GM12865 (cell line): Measurements from ENCODE around the gene PLXNB2.

ENCODE experiments used
- DNase-seq: peaks from one replicate; pipeline ENCODE4 v3.0.0; 2010; ENCODE audit warnings: low read depth
- H3K4me3 ChIP-seq: 2 replicates; pipeline ENCODE4 v1.5.1; 2011; ENCODE audit warnings: mild to moderate bottlenecking, low read depth, low read length, control low read depth
- TF ChIP-seq, protein P1 (sequence below): IDR thresholded peaks from 2 replicates; pipeline ENCODE4 v1.5.1; 2011; ENCODE audit warnings: low read length, control low read depth, low read depth, inconsistent platforms; ENCODE audit not compliant: insufficient read depth; ENCODE audit errors: missing control alignments

PLXNB2 gene

GRCh38 chr22:50253046-50253915, 54.2 kb downstream of the PLXNB2 start:
- H3K4me3 ChIP-seq: no peak overlapping the region
- TF ChIP-seq, protein P1, sequence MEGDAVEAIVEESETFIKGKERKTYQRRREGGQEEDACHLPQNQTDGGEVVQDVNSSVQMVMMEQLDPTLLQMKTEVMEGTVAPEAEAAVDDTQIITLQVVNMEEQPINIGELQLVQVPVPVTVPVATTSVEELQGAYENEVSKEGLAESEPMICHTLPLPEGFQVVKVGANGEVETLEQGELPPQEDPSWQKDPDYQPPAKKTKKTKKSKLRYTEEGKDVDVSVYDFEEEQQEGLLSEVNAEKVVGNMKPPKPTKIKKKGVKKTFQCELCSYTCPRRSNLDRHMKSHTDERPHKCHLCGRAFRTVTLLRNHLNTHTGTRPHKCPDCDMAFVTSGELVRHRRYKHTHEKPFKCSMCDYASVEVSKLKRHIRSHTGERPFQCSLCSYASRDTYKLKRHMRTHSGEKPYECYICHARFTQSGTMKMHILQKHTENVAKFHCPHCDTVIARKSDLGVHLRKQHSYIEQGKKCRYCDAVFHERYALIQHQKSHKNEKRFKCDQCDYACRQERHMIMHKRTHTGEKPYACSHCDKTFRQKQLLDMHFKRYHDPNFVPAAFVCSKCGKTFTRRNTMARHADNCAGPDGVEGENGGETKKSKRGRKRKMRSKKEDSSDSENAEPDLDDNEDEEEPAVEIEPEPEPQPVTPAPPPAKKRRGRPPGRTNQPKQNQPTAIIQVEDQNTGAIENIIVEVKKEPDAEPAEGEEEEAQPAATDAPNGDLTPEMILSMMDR: no peak
- no peak for DNase-seq

GRCh38 chr22:50252082-50253045, 55.1 kb downstream of the PLXNB2 start:
- peak; percentile 72 for DNase-seq
- TF ChIP-seq, protein P1: peak; percentile 69
- no peak overlapping the region for H3K4me3 ChIP-seq

DNA sequence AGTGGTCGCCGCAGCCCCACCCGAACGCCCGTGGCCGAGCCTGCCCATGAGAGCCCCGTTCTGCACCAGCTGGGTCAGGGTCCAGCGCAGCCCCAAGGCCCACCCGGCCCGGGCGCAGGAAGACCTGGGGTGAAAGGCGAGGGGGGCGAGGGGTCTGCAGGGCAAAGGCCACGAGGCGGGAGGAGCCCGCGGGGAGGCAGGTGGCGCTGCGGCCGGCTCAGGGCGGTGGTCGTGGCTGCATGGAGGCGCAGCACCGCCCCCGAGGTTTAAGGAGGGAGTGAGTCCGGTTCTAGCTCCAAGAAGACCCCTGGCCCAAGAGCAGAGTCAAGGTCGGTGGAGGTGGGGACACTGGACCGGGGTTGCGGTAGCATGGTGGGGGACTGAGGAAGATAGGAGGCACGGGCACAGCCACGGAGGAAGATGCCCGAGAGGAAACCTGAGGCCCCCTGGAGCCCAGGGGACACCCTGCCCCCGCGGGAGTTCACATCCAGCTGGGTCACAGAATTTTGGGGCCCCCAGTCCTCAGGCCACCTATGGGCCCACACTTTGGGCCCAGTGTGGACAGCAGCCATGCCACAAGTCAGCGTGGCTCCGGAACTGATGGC, 55.9 kb downstream of the PLXNB2 start:
- TF ChIP-seq, protein P1: no peak
- H3K4me3 ChIP-seq: no peak overlapping the region; the same call in 1 of the 2 replicates
- no peak for DNase-seq

DNA sequence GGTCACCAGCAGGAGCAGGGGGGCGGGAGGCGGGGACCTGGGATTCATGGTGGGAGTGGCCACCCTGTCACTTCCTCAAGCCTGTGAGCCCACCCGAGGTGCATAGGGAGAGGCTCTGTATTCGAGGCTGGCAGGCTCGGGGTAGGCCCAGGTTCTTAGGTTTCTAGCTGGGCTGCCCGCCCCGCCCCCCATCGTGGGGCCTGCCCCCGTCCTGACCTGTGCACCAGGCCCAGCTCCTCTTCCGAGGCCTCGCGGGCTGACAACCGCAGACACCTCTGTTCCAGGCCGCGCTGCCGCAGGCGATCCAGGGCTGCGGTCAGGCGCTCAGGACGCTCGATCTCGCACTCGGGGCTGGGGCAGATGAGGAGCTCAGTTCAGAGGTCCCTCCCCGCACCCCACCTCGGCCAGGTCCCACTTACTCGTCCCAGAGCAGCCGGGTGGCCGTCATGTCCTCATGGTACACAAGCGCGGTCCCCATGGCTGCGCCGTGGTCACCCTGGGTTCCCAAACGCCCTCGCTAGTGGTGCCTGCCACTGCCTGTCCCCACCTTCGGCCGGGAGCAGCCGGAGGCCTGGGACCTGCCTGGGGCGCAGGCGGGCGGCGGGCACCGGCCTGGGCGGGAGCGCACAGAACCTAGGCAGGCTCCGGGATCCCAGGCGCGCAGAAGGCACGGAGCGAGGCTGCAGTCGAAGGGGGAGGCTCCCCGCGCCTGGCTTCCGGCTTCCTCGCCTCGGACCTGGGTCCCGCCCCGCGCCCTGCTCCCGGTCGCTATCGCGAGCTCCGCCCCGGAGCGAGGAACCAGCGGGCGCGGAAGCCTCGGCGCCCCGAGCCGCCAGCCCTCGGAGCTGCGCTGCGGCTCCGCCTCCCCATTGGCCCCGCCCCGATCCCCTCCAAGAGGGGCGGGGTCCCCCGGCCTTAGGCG, 56.6 kb downstream of the PLXNB2 start, which contains the start of gene HDAC10:
HDAC10 (minus strand) TSS at position 711 of the 922 bp plus-strand sequence; CDS start at position 478, 233 bp downstream.
- H3K4me3 ChIP-seq: peak within 1 kb of the TSS; percentile 96
- TF ChIP-seq, protein P1: no peak
- peak; percentile 92 for DNase-seq

- H3K4me3 ChIP-seq: peak overlapping the region; percentile 96
- no peak for DNase-seq
- TF ChIP-seq, protein P1: no peak
These were observed 57.2 kb downstream of the PLXNB2 start for GRCh38 chr22:50250249-50250554.
